AG10803 (cell line): Measurements from ENCODE around the gene AARS2.
A peak's percentile ranks its signal among the peaks of the same experiment; 100 is the strongest.

Experiments
- DNase-seq: peaks from one replicate; pipeline ENCODE4 v3.0.0; 2010; ENCODE audit warnings: low read depth
- H3K4me3 ChIP-seq: 2 replicates; pipeline ENCODE4 v1.5.1; 2011; ENCODE audit warnings: mild to moderate bottlenecking, low read length, control low read depth
- TF ChIP-seq, protein P1 (sequence below): conservative IDR thresholded peaks from 2 replicates; pipeline ENCODE4 v1.5.1; 2011; ENCODE audit warnings: mild to moderate bottlenecking, low read length, control low read depth, inconsistent platforms

The AARS2 gene

DNA sequence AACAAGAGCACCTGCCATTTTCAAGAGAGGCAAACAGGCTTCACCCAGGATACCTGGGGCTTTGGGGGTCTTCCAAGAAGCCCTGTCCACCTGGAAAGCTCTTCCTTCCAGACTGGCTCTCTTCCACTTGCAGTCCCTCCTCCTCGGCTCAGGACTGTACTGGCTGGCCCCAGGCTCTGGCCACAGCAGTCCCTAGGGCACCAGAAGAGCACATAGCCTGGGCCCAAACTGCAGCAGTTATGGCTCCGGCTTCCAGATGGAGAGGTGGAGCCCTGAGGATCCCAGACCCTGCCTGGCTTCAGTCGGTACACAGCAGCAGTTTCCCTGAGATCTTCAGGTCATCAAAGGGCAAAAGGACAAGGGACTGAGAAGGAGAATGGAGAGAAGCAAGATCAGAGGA, 54.2 kb downstream of the AARS2 start:
- no peak for DNase-seq
- no peak overlapping the region for H3K4me3 ChIP-seq
- TF ChIP-seq, protein P1, sequence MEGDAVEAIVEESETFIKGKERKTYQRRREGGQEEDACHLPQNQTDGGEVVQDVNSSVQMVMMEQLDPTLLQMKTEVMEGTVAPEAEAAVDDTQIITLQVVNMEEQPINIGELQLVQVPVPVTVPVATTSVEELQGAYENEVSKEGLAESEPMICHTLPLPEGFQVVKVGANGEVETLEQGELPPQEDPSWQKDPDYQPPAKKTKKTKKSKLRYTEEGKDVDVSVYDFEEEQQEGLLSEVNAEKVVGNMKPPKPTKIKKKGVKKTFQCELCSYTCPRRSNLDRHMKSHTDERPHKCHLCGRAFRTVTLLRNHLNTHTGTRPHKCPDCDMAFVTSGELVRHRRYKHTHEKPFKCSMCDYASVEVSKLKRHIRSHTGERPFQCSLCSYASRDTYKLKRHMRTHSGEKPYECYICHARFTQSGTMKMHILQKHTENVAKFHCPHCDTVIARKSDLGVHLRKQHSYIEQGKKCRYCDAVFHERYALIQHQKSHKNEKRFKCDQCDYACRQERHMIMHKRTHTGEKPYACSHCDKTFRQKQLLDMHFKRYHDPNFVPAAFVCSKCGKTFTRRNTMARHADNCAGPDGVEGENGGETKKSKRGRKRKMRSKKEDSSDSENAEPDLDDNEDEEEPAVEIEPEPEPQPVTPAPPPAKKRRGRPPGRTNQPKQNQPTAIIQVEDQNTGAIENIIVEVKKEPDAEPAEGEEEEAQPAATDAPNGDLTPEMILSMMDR = no peak

DNA sequence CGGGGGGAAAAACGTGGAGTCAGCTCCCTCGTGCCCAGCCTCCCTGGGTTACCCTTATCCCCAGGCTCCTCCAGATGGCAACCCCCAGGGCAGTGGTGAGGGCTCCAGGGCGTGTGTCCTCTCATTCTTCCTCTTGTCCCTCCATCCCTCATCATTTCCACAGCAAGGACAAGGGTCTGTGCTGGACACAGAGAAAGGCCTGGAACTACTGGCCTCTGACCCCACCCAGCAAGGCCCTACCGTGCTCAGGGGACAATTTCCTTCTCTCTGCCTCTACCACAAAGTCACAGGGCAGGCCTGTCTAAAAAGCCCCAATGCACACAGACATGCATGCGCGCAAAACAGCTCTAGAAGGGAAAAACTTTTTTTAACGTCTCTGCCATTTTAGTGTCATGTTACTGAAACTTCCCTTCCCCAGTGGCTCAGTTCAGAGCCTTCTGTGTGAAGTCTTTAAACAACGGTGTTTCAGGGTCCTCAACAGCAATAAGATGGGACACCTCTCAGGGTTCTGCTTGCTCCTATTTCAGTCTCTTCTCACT, 54.8 kb downstream of the AARS2 start:
- TF ChIP-seq, protein P1 = no peak
- no peak for DNase-seq
- no peak overlapping the region for H3K4me3 ChIP-seq

DNA sequence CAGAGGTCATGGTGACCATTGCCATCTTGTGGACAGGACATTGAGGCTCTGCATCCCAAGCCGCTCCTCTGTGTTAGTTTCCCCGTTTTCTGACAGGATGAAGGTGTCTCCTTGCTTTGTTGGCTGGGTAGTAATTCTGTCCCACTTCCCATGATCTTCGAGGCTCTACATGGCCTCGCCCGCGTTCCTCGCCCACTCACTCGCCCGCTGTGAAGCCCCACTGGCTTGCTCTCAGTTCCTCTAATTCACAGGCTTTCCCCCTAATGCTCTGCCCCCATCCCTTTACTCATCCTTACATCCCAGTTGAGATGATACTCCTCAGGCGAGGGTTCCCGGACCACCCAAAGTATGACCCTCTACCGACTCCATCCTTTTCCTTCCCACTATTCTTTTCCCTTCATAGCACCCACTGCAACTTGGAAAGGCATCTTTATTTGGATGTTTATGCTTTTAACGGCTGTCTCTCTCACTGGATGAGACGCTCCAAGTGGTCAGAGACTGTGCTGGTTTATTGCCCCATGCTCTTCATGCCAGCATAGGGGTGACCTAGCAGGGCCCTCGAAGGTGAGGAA, 55.3 kb downstream of the AARS2 start:
- DNase-seq = no peak
- TF ChIP-seq, protein P1 = no peak; the same call in none of the 2 replicates

DNA sequence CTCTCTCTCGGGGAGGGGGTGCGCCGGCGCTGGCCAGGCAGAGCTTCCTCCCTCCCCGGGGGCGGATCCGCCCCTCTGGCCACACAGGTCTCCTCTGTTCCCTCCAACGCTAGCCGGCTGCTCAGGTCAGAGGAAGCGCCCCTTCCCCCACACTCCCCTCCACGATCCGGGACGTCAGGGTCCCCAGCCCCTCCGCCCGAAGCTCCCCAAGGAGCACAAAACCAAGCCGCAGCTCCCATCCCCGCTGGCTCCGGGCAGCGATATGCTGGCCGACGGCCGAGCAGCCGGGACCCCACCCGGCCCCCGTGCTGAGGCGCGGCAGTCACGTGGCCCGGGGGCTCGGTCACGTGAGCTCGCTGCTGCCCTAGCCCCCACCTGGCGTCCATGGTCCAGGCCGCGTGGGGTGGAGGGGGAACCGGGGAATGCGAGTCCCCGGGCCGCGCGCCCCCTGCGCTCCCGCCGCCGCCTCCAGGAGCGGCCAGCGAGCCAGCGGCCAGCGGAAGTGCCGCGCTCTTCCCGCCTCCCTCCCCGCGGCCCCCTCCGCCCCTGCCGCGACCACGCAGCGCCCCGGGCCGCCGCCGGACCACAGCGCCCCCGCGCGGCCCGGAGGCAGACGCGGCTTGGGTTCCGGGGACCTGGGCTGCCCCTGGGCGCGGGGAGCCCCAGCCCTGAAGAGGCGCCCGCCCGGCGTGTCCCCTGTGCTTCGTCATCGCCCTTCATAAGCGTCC, 56.0 kb downstream of the AARS2 start, which contains the start of gene SLC35B2:
SLC35B2 (minus strand) TSS at position 504 of the 728 bp plus-strand sequence; CDS start at position 386, 118 bp downstream.
- peak within 1 kb of the TSS; percentile 87 for H3K4me3 ChIP-seq
- DNase-seq = peak; percentile 68
- TF ChIP-seq, protein P1 = peak; percentile 31

More for the DNA sequence above, 55.3 kb downstream of the AARS2 start:
- peak overlapping the region; percentile 60 for H3K4me3 ChIP-seq

DNA sequence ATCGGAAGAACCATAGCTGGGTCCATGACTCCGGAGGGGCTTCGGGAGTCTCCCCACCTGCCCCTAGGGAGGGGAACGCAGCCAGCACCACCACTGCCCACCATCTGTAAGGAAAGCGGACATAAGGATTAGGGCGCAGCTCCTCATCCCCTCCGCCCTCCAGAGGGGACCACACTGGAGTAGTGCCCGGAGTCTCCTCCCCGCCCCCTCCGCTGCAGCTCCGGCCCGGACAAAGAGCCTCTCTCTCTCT, 56.4 kb downstream of the AARS2 start:
- TF ChIP-seq, protein P1 = no peak

DNA sequence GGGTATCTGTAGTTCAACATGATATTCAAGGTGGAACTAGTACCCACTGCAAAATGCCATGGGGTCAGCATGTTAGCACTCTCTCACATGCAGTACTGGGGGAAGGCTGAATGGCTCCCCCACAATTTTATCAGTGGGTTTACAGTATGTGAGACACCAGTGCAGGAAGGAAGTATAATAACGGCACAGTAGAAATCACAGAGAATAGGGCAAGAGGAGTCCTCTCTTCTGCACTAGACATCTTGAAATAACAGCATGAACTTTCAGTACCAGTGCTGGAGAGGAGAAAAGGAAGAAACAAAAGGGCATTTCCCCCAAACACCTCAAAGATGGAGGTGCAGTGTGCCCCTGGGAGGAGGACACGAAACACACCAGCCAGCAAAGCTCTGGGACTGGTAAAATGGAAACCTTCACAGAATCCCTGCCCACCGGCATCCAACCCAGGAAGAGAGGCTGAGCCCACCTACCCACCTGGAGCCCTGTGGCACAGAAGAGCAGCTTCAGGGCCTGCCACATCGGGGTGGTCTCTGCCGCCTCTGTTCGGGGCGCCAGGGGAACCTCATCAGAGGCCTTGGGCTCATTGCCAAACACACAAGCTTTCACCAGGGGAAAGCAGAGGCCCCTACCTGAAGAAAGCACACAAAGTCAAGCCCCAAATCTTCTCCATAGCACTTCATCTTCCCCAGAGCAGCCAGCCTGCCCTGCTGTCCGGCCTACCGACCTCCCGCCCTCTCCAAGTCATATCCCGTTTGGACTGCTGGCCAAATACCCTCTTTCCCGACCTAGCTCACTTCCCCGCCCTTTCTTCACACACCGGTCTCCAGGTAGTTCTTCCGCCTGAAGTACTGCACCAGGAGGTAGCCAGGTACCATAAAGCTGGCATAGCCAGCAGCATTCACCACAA, 57.0 kb downstream of the AARS2 start:
- TF ChIP-seq, protein P1 = no peak
- H3K4me3 ChIP-seq = peak overlapping the region; percentile 87
- DNase-seq = no peak

More for the DNA sequence above, 56.4 kb downstream of the AARS2 start:
- H3K4me3 ChIP-seq = peak overlapping the region; percentile 87
- DNase-seq = no peak
